RPMI8226 (cell line): Measurements from ENCODE around the gene TRNT1.

ENCODE experiments used
- DNase-seq: peaks from one replicate; pipeline ENCODE4 v3.0.0-alpha.2; 2015

TRNT1 gene

GRCh38 chr3:3179407-3180094, 52.8 kb downstream of the TRNT1 start, which contains the start of gene CRBN:
Gene CRBN, minus strand, starts transcription at chr3:3179691. Its CDS starts 4 bp downstream, at chr3:3179687.
- peak; percentile 92 for DNase-seq

GRCh38 chr3:3180456-3180855, 53.7 kb downstream of the TRNT1 start:
- no peak for DNase-seq

- DNase-seq: no peak
These were observed 58.1 kb downstream of the TRNT1 start for GRCh38 chr3:3184876-3185275.

- no peak for DNase-seq
These were observed 62.5 kb downstream of the TRNT1 start for GRCh38 chr3:3189102-3189727.

- no peak for DNase-seq
These were observed 63.2 kb downstream of the TRNT1 start for GRCh38 chr3:3189961-3190360.

- DNase-seq: no peak
These were observed 65.0 kb downstream of the TRNT1 start for GRCh38 chr3:3191675-3192285.

- DNase-seq: no peak
These were observed 65.5 kb downstream of the TRNT1 start for GRCh38 chr3:3192286-3192675.

- DNase-seq: no peak
These were observed 68.1 kb downstream of the TRNT1 start for GRCh38 chr3:3194861-3195260.

GRCh38 chr3:3196148-3196861, 69.6 kb downstream of the TRNT1 start:
- DNase-seq: peak; percentile 23
